CD4-positive, alpha-beta T cell treated with Interleukin-4 for 1 hour (primary cell): Measurements from ENCODE around the gene HIPK2.

ENCODE experiments used
- DNase-seq, 2 donors: peaks; one replicate each; pipeline ENCODE4 v3.0.0-alpha.2; 2020 to 2022

Gene HIPK2

GRCh38 chr7:139580435-139580834 is 197.4 kb downstream of the HIPK2 start:
- DNase-seq, result no peak

- no peak for DNase-seq
Measured at GRCh38 chr7:139576179-139576973, 201.4 kb downstream of the HIPK2 start.

- no peak for DNase-seq
Measured at GRCh38 chr7:139575338-139575680, 202.5 kb downstream of the HIPK2 start.

- no peak for DNase-seq
Measured at GRCh38 chr7:139574618-139575337, 203.0 kb downstream of the HIPK2 start.

- DNase-seq, result no peak
Measured at GRCh38 chr7:139573871-139574270, 203.9 kb downstream of the HIPK2 start.

GRCh38 chr7:139572704-139573385 is 205.0 kb downstream of the HIPK2 start:
- DNase-seq, result no peak

GRCh38 chr7:139572071-139572470 is 205.7 kb downstream of the HIPK2 start:
- DNase-seq, result no peak

GRCh38 chr7:139571651-139572050 is 206.1 kb downstream of the HIPK2 start:
- no peak for DNase-seq

- DNase-seq, result no peak
Measured at GRCh38 chr7:139571190-139571589, 206.6 kb downstream of the HIPK2 start.

- no peak for DNase-seq
Measured at GRCh38 chr7:139570626-139571025, 207.2 kb downstream of the HIPK2 start.

- DNase-seq, result no peak
Measured at GRCh38 chr7:139570119-139570518, 207.7 kb downstream of the HIPK2 start.

- DNase-seq, result no peak
Measured at GRCh38 chr7:139568813-139569490, 208.8 kb downstream of the HIPK2 start.

GRCh38 chr7:139568346-139568675 is 209.5 kb downstream of the HIPK2 start:
- DNase-seq, result no peak

- no peak for DNase-seq
Measured at GRCh38 chr7:139567647-139568345, 210.0 kb downstream of the HIPK2 start.

- no peak for DNase-seq
Measured at GRCh38 chr7:139566736-139567646, 210.8 kb downstream of the HIPK2 start.

- no peak for DNase-seq
Measured at GRCh38 chr7:139566075-139566474, 211.7 kb downstream of the HIPK2 start.

- DNase-seq, result no peak
Measured at GRCh38 chr7:139563856-139564255, 213.9 kb downstream of the HIPK2 start.

GRCh38 chr7:139562961-139563565 is 214.7 kb downstream of the HIPK2 start:
- DNase-seq, result no peak

- DNase-seq, result no peak
Measured at GRCh38 chr7:139562491-139562890, 215.3 kb downstream of the HIPK2 start.

GRCh38 chr7:139560678-139561077 is 217.1 kb downstream of the HIPK2 start:
- DNase-seq, result no peak

GRCh38 chr7:139560199-139560598 is 217.6 kb downstream of the HIPK2 start:
- no peak for DNase-seq
